ENCODE data around the gene SHISA9. TPM values are rescaled to one million over a fixed set of nuclear protein-coding genes. Genes with fewer than 3 reads are reported as not detected.

The SHISA9 gene
- total RNA-seq, 6 donors from 2014 or later: 0.13 to 1.7 (median 0.20) TPM; not detected in 2

DNA sequence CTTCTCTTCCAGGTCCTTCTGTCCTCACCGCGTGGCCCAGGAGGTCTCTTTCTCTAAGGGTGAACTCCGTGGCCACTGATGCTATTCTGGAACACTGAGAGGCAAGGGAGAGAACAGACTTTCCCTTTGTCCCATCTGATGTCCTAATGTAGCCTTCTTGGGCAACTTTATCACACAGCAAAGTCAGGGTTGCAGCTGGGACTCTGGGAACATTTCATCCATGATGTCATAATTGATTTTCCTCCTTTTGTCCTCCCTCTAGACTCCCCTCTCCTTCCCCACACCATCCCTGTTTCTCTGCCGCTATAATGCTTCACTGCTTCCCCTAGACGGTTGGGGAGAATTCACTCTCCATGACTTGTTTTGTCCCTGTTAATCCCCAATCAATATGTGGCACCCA, 201.0 kb downstream of the SHISA9 start:
- no peak overlapping the region for H3K4me3 ChIP-seq
- H3K36me3 ChIP-seq: no peaks in the 10 kb centered on the region
- no peak for ATAC-seq (ENCODE audit: low FRiP score in 2 of 2)
- no peaks in the 10 kb centered on the region for H3K27me3 ChIP-seq
- no peak overlapping the region for H3K27ac ChIP-seq
- DNase-seq: no peak
- 70 to 86% methylated on average over 5 of the region's 5 CpGs for WGBS, 2 donors
- TF ChIP-seq CTCF (IDR thresholded peaks at IDR 0.05): no peak
- TF ChIP-seq POLR2AphosphoS5 (IDR thresholded peaks at IDR 0.05): no peak
- TF ChIP-seq EP300 (IDR thresholded peaks at IDR 0.05): no peak
- TF ChIP-seq POLR2A (IDR thresholded peaks at IDR 0.05): no peak
- H3K9me3 ChIP-seq: peaks cover 0 to 9% (median 2%) of the 10 kb centered on the region in 4 donors
- H3K4me1 ChIP-seq: no peaks in the 10 kb centered on the region

GRCh38 chr16:13103831-13104530, 202.6 kb downstream of the SHISA9 start:
- H3K36me3 ChIP-seq: no peaks in the 10 kb centered on the region
- WGBS, 2 donors: 89 to 91% methylated on average over 6 of the region's 6 CpGs
- no peak for DNase-seq
- no peak overlapping the region for H3K4me3 ChIP-seq
- H3K27ac ChIP-seq: no peak overlapping the region
- no peaks in the 10 kb centered on the region for H3K27me3 ChIP-seq
- no peaks in the 10 kb centered on the region for H3K4me1 ChIP-seq
- H3K9me3 ChIP-seq: peaks cover 0 to 9% (median 2%) of the 10 kb centered on the region in 4 donors
- ATAC-seq (ENCODE audit: low FRiP score in 2 of 2): no peak
- no peak for TF ChIP-seq CTCF (IDR thresholded peaks at IDR 0.05)
- TF ChIP-seq POLR2AphosphoS5 (IDR thresholded peaks at IDR 0.05): no peak
- no peak for TF ChIP-seq EP300 (IDR thresholded peaks at IDR 0.05)
- no peak for TF ChIP-seq POLR2A (IDR thresholded peaks at IDR 0.05)

DNA sequence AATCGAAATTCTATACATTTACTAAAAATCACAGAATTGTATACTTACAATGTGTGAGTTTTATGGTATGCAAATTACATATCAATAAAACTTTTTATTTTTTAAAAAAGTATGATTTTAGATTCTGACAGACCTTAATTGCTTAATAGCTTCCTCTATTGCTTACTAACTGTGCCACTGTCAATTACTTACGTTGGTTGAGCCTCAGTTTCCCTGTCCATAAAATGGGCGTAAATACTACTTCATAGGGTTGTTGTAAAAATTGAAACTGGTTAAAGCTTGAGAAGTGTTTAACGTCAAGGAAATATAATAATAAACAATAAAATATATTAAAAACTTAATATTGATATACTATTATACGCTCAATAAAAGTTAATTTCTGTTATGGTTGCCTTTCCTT, 203.4 kb downstream of the SHISA9 start:
- Histone ChIP-seq H3K27me3 (no peaks in the 10 kb centered on the region), H3K9me3 (peaks cover 0 to 9% (median 2%) of the 10 kb centered on the region in 4 donors), H3K4me3 (no peak overlapping the region), H3K27ac (no peak overlapping the region), H3K36me3 (no peaks in the 10 kb centered on the region), H3K4me1 (no peaks in the 10 kb centered on the region)
- TF ChIP-seq CTCF (IDR thresholded peaks at IDR 0.05) (no peak), EP300 (IDR thresholded peaks at IDR 0.05) (no peak), POLR2AphosphoS5 (IDR thresholded peaks at IDR 0.05) (no peak), POLR2A (IDR thresholded peaks at IDR 0.05) (no peak)
- ATAC-seq (ENCODE audit: low FRiP score in 2 of 2) (no peak), DNase-seq (no peak)
- 64 to 78% methylated on average over 5 of the region's 5 CpGs for WGBS, 2 donors

- Histone ChIP-seq H3K36me3 (no peaks in the 10 kb centered on the region), H3K9me3 (peaks cover 0 to 9% (median 2%) of the 10 kb centered on the region in 4 donors), H3K27ac (no peak overlapping the region), H3K4me1 (no peaks in the 10 kb centered on the region), H3K27me3 (no peaks in the 10 kb centered on the region), H3K4me3 (no peak overlapping the region)
- no peak for DNase-seq
- 81% methylated on average over 5 of the region's 5 CpGs for WGBS, 2 donors
- no peak for ATAC-seq (ENCODE audit: low FRiP score in 2 of 2)
- TF ChIP-seq POLR2A (IDR thresholded peaks at IDR 0.05) (no peak), CTCF (IDR thresholded peaks at IDR 0.05) (no peak), EP300 (IDR thresholded peaks at IDR 0.05) (no peak), POLR2AphosphoS5 (IDR thresholded peaks at IDR 0.05) (no peak)
These were observed 204.0 kb downstream of the SHISA9 start for GRCh38 chr16:13105427-13105826.

GRCh38 chr16:13106464-13106863, 205.1 kb downstream of the SHISA9 start:
- Histone ChIP-seq H3K27ac (no peak overlapping the region), H3K9me3 (peaks cover 0 to 9% (median 2%) of the 10 kb centered on the region in 4 donors), H3K27me3 (no peaks in the 10 kb centered on the region), H3K4me3 (no peak overlapping the region), H3K4me1 (no peaks in the 10 kb centered on the region), H3K36me3 (no peaks in the 10 kb centered on the region)
- ATAC-seq (ENCODE audit: low FRiP score in 2 of 2): no peak
- no peak for DNase-seq
- 89 to 90% methylated on average over 2 of the region's 2 CpGs for WGBS, 2 donors
- no peak for TF ChIP-seq EP300 (IDR thresholded peaks at IDR 0.05)
